OCI-LY1 (cell line): Measurements from ENCODE around the gene NR6A1.

ENCODE experiments used
- CTCF ChIP-seq: fragments of 200-600 bp; sonication (generic), shearing (Covaris generic); IDR thresholded peaks from 2 replicates; pipeline ENCODE4 v1.5.1; 2017; ENCODE audit warnings: mild to moderate bottlenecking, antibody characterized with exemption, low read length, moderate library complexity, mixed read lengths
- EZH2 ChIP-seq: fragments of 200-600 bp; sonication (generic), shearing (Covaris generic); IDR thresholded peaks from 2 replicates; pipeline ENCODE4 v1.8.0; 2017; ENCODE audit warnings: borderline replicate concordance, mixed run types, mild to moderate bottlenecking, antibody characterized with exemption, low read length, moderate library complexity, mixed read lengths

- no peak for TF ChIP-seq CTCF
- no peak for TF ChIP-seq EZH2
Measured at GRCh38 chr9:124661271-124661670, 109.8 kb downstream of the NR6A1 start.
